Prostate gland (tissue), 2 donors: ENCODE measurements around the gene SLC35D1.

ENCODE experiments used
- CTCF ChIP-seq, 4 experiments: fragments of 200-600 bp in 2 of 4; fragments of 450-650 bp in 2 of 4; sonication (generic) in 2 of 4; IDR thresholded peaks; 1 replicate in 3 of 4; 2 replicates in 1 of 4; pipeline ENCODE4 v1.5.1; 2016 to 2019; ENCODE audit warnings: antibody characterized with exemption in 4 of 4, mild to moderate bottlenecking in 2 of 4, moderate library complexity in 2 of 4
- POLR2A ChIP-seq: fragments of 450-650 bp; IDR thresholded peaks from one replicate; pipeline ENCODE4 v1.6.1; 2016; ENCODE audit warnings: antibody characterized with exemption, mild to moderate bottlenecking
- POLR2AphosphoS5 ChIP-seq: sonication (generic); formaldehyde crosslinking; IDR thresholded peaks from one replicate; pipeline ENCODE4 v1.6.1; 2017; ENCODE audit warnings: antibody characterized with exemption

DNA sequence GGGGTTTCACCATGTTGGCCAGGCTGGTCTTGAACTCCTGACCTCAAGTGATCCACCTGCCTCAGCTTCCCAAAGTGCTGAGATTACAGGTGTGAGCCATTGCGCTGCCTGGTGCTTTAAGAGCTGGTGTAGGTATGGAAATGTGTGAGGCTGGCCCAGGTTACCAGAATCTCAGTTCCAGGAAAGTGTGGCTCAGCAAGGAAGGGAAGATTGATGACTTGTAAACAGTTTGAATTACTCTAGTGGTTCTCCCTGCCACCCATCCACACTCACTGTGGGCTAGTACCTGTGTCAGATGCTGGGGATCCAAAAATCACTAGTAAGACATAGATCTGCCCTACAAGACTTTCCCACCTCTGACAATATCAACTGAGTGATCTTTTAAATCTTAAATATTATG is 34.5 kb upstream of the SLC35D1 start:
- TF ChIP-seq CTCF (IDR thresholded peaks at IDR 0.05) (no peak), POLR2AphosphoS5 (no peak), POLR2A (no peak)
